ENCODE measurements around the gene NRROS. TPM values are rescaled to one million over a fixed set of nuclear protein-coding genes. Genes with fewer than 3 reads are reported as not detected.

NRROS gene
- total RNA-seq, 1 donor: 0.72 TPM

DNA sequence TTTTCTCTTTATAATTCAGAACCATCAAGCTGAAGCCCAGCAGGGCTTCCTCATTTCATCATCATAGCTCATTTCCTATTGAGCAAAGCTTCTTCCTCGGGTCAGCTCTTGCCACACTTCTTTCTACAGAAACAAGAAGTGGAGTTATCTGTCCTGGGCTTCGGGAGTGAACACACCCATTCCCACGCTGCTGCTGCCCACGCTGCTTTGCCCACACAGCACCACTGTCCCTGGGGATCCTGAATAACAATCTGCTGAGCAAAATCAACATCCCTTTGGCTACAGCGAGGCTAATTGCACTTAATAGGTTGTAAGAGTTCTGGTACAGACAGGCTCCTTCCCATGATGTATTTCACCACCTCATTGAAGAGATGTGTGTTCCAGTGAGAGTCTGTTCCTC is 48.9 kb downstream of the NRROS start:
- TF ChIP-seq, protein P1, sequence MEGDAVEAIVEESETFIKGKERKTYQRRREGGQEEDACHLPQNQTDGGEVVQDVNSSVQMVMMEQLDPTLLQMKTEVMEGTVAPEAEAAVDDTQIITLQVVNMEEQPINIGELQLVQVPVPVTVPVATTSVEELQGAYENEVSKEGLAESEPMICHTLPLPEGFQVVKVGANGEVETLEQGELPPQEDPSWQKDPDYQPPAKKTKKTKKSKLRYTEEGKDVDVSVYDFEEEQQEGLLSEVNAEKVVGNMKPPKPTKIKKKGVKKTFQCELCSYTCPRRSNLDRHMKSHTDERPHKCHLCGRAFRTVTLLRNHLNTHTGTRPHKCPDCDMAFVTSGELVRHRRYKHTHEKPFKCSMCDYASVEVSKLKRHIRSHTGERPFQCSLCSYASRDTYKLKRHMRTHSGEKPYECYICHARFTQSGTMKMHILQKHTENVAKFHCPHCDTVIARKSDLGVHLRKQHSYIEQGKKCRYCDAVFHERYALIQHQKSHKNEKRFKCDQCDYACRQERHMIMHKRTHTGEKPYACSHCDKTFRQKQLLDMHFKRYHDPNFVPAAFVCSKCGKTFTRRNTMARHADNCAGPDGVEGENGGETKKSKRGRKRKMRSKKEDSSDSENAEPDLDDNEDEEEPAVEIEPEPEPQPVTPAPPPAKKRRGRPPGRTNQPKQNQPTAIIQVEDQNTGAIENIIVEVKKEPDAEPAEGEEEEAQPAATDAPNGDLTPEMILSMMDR (IDR thresholded peaks at IDR 0.05; ENCODE audit: extremely low read depth, low read depth, low read length): no peak
- peak overlapping the region; percentile 55 for H3K4me2 ChIP-seq (ENCODE audit: insufficient read depth, low read length)
- H3K27me3 ChIP-seq (ENCODE audit: insufficient read depth, low read length): peaks cover 5% of the 10 kb centered on the region
- H3K36me3 ChIP-seq (ENCODE audit: insufficient read depth, low read length): no peaks in the 10 kb centered on the region
- H4K20me1 ChIP-seq (ENCODE audit: insufficient read depth, low read length): no peaks in the 10 kb centered on the region
- no peaks in the 10 kb centered on the region for H3K9me3 ChIP-seq (ENCODE audit: low read depth, low read length)
- H2AFZ ChIP-seq (ENCODE audit: low read length): peak overlapping the region; percentile 82
- peak; percentile 90 for DNase-seq (ENCODE audit: insufficient read length, low spot score, missing footprints)
- peaks cover 19% of the 10 kb centered on the region for H3K4me1 ChIP-seq (ENCODE audit: insufficient read depth, low read length)
- H3K4me3 ChIP-seq (ENCODE audit: insufficient read depth, low read length): peak overlapping the region; percentile 0
- peak overlapping the region; percentile 69 for H3K27ac ChIP-seq (ENCODE audit: low read depth, low read length)
- H3K79me2 ChIP-seq (ENCODE audit: insufficient read depth, low read length): no peaks in the 10 kb centered on the region

DNA sequence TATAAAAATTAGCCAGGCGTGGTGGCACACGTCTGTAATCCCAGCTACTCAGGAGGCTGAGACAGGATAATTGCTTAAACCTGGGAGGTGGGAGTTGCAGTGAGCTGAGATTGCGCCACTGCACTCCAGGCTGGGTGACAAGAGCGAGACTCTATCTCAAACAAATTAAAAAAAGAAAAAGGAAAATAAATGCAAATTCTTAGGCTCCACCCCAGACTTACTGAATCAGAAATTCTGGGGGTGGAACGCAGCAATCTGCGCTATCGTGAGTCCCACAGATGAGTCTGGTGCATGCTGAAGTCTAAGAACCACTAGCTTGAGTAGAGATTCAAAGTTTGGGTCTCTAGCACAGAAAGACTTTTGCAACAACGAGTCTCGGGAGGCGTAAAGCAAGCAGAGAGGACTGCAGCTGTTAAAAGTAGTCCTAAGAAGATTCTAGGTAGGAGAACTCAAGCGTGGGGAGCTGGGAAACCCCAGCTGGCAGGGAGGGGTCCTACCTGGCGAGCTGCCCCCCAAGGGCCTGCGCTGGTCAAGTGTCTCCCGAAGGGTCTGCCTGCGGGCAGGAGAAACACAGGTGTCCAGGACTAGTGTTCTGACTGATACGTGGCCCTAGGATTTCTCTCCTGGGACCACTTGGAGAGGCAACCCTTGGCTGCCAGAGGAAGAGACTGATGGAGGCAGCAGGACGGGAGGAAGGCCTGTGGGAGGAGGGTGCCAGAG is 50.6 kb downstream of the NRROS start:
- Histone ChIP-seq H3K9me3 (ENCODE audit: low read depth, low read length) (no peaks in the 10 kb centered on the region), H3K4me1 (ENCODE audit: insufficient read depth, low read length) (peaks cover 16% of the 10 kb centered on the region), H3K36me3 (ENCODE audit: insufficient read depth, low read length) (no peaks in the 10 kb centered on the region), H2AFZ (ENCODE audit: low read length) (no peak overlapping the region), H3K4me2 (ENCODE audit: insufficient read depth, low read length) (no peak overlapping the region), H3K79me2 (ENCODE audit: insufficient read depth, low read length) (no peaks in the 10 kb centered on the region), H3K27ac (ENCODE audit: low read depth, low read length) (no peak overlapping the region), H3K27me3 (ENCODE audit: insufficient read depth, low read length) (peaks cover 5% of the 10 kb centered on the region), H4K20me1 (ENCODE audit: insufficient read depth, low read length) (no peaks in the 10 kb centered on the region), H3K4me3 (ENCODE audit: insufficient read depth, low read length) (no peak overlapping the region)
- TF ChIP-seq, protein P1 (IDR thresholded peaks at IDR 0.05; ENCODE audit: extremely low read depth, low read depth, low read length): no peak
- no peak for DNase-seq (ENCODE audit: insufficient read length, low spot score, missing footprints)

DNA sequence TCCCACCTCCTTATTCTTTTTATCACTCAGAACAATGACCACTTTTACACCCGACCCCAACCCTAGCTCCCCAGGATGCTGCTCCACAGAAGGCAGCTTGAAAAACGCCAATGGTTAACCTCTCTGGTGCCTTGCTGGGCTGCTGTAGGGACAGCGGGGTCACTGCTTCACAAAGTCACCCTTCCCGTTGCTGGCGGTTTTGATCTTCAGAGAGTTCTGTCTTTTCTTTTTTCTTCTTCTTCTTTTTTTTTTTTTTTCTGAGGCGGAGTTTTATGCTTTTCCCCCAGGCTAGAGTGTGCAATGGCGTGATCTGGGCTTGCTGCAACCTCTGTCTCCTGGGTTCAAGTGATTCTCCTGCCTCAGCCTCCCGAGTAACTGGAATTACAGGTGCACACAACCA is 51.9 kb downstream of the NRROS start:
- Histone ChIP-seq H3K36me3 (ENCODE audit: insufficient read depth, low read length) (no peaks in the 10 kb centered on the region), H2AFZ (ENCODE audit: low read length) (no peak overlapping the region), H3K9me3 (ENCODE audit: low read depth, low read length) (no peaks in the 10 kb centered on the region), H3K4me2 (ENCODE audit: insufficient read depth, low read length) (no peak overlapping the region), H4K20me1 (ENCODE audit: insufficient read depth, low read length) (no peaks in the 10 kb centered on the region), H3K79me2 (ENCODE audit: insufficient read depth, low read length) (no peaks in the 10 kb centered on the region), H3K27me3 (ENCODE audit: insufficient read depth, low read length) (peaks cover 5% of the 10 kb centered on the region), H3K27ac (ENCODE audit: low read depth, low read length) (no peak overlapping the region), H3K4me3 (ENCODE audit: insufficient read depth, low read length) (no peak overlapping the region), H3K4me1 (ENCODE audit: insufficient read depth, low read length) (peaks cover 13% of the 10 kb centered on the region)
- TF ChIP-seq, protein P1 (IDR thresholded peaks at IDR 0.05; ENCODE audit: extremely low read depth, low read depth, low read length): no peak
- DNase-seq (ENCODE audit: insufficient read length, low spot score, missing footprints): no peak

DNA sequence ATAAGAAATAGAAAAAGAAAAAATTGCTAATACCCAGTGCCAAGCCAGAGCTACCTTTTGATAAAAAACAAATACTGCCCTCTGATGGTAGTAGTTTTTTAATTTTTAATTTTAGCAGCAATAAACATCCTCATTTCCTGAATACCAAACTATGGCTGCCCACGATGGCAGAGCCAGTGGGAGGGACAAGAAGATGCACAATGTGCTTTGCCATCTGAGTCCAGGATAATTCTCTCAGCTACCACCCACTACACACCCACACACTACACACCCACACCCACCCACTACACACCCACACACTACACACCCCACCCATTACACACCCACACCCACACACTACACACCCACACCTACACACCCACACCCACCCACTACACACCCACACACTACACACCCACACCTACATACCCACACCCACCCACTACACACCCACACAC is 54.7 kb downstream of the NRROS start:
- Histone ChIP-seq H3K9me3 (ENCODE audit: low read depth, low read length) (no peaks in the 10 kb centered on the region), H3K4me2 (ENCODE audit: insufficient read depth, low read length) (no peak overlapping the region), H3K79me2 (ENCODE audit: insufficient read depth, low read length) (no peaks in the 10 kb centered on the region), H4K20me1 (ENCODE audit: insufficient read depth, low read length) (no peaks in the 10 kb centered on the region), H2AFZ (ENCODE audit: low read length) (peak overlapping the region; percentile 35), H3K27me3 (ENCODE audit: insufficient read depth, low read length) (peaks cover 5% of the 10 kb centered on the region), H3K36me3 (ENCODE audit: insufficient read depth, low read length) (no peaks in the 10 kb centered on the region), H3K4me3 (ENCODE audit: insufficient read depth, low read length) (no peak overlapping the region), H3K4me1 (ENCODE audit: insufficient read depth, low read length) (no peaks in the 10 kb centered on the region), H3K27ac (ENCODE audit: low read depth, low read length) (no peak overlapping the region)
- TF ChIP-seq, protein P1 (IDR thresholded peaks at IDR 0.05; ENCODE audit: extremely low read depth, low read depth, low read length): no peak
- DNase-seq (ENCODE audit: insufficient read length, low spot score, missing footprints): peak; percentile 89

Data from osteoblast (primary cell).